Activated CD4-positive, CD25-positive, alpha-beta regulatory T cell treated with anti-CD3 and anti-CD28 coated beads, Interleukin-2, amount 50 U/mL, for 72 hours (primary cell): ENCODE data around the gene FRMPD1.
"Not testable (repeated sequence)": the region's sequence is repeated elsewhere in the genome, so short reads cannot be mapped to it uniquely, and the experiment has no call there.

Source experiments
- DNase-seq: peaks from one replicate; pipeline ENCODE4 v3.0.0; 2021

The FRMPD1 gene

GRCh38 chr9:37740128-37740527, 89.4 kb downstream of the FRMPD1 start:
- no peak for DNase-seq

DNA sequence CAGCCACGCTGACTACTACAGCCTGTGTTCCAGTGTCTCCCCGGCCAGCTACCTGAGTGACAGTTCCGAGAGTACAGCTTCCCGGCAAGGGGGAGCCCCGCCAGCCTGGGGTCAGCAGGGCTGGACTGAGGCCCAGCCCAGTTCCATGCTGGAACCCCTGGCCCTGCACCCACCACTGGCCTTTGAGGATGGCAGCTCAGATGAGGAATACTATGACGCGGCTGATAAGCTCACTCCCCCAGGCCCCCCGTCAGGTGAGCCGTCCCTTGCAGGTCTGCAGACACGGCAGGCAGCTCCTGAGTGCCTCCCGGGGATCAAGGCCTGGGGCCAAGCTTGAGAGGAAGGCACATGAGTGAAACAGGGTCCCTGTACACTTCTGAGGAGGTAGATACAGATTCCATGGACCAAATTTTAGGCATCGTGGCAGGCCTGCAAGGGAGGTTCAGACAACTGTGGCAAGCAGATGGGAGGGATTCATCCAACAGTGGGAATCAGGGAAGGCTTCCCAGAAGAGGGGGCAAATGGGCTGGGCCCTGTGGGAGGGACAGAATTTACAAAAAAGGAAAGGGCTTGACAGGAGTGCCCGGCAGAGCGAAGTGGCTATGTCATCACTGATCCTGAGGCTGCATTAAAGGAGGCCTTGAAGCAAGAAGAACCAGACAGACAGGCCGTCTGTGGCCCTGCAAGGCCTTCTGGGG, 90.0 kb downstream of the FRMPD1 start:
- DNase-seq: no peak

DNA sequence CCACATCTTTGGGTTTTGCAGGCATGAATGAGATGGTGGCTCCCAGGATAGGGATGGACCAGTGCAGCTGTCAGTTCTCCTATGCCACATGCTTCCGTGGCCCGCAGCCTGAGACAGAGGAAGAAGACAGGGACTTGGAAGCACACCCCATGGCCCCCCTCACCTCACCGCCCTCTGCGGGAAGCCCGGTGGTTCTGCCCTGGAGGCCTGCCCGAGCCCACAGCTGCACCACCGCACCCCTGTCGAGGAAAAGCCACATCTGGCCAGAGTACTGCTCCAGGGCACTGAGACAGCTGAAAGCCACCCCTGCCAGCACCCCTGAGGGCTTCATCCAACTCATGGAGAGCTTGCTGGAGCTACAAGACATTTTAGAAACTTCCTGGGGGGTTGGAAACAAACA, 95.2 kb downstream of the FRMPD1 start:
- DNase-seq: no peak

DNA sequence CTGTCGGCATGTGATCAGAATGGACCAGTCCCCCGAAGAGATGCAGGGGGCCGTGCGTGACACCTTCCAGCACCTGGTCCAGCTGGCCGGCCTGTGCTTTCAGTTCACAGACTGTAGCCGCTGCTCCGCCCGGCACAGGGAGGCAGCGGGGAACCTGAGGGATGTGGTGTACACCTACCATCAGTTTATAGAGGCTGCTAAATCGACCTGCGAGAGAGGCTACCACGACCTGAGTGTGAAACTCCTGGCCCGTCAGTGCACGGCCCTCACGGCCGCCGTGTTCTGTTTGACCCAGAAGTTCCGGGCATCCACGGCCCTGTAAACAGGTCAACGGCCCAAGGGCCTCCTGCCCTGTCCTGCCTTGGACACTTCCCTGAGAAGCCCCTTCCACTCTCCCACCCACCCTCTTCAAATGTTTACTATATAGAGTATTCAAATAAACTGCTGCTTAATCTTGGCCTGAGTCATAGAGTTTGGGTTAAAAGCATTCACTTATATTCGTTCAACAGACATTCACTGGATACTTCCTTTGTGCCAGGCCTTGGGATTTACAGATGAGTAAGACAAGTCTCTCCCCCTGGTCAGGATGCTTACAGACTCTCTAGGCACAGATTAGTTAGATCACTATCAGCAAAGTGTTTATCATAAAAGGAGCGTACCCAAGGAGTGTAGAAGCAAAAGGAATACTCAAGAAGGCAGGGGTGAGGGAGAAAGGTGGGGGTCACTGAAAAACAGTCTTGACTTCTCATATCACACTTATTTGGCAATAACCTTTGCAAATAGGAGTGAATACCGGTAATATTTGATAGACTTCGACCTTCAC, 95.9 kb downstream of the FRMPD1 start:
- no peak for DNase-seq

- no peak for DNase-seq
Observed at GRCh38 chr9:37747271-37747753, 96.6 kb downstream of the FRMPD1 start.

- no peak for DNase-seq
Observed at GRCh38 chr9:37749129-37749528, 98.4 kb downstream of the FRMPD1 start.

DNA sequence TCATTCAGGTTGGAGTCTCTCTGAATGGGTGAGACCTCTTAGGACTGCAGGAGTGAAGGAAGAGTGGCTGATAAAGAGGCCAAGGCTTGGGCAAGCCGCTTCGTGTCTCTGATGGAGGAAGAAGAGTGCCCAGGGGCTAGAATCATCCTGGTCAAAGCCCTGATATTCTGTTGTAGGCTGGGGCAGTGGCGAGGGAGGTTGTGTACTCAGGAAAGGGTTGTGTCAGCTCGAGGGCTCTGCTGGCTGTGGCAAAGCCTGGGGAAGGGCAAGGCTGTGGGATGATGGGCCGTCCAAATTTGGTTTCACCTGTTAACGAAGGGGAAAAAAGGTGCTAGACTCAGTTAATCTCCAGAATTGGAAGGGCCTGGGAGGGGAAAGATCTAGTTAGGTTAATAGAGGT, 100.4 kb downstream of the FRMPD1 start:
- DNase-seq: no peak

DNA sequence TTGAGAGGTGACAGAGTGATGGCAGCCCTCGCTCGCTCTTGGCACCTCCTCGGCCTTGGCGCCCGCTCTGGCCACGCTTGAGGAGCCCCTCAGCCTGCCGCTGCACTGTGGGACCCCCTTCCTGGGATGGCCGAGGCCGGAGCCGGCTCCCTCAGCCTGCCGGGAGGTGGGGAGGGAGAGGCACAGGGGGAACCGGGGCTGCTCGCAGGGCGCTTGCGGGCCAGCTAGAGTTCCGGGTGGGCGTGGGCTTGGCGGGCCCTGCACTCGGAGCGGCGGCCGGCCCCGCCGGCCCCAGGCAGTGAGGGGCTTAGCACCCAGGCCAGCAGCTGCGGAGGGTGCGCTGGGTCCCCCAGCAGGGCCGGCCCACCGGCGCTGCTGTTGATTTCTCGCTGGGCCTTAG, 101.0 kb downstream of the FRMPD1 start:
- not testable (repeated sequence) for DNase-seq

DNA sequence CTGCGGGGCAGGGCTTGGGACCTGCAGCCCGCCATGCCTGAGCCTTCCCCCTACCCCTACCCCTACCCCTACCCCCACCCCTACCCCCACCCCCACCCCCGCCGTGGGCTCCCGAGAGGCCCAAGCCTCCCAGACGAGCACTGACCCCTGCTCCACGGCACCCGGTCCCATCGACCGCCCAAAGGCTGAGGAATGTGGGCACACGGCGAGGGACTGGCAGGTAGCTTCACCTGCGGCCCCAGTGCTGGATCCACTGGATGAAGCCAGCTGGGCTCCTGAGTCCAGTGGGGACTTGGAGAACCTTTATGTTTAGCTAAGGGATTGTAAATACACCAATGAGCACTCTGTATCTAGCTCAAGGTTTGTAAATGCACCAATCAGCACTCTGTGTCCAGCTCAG, 101.4 kb downstream of the FRMPD1 start:
- DNase-seq: not testable (repeated sequence)

- peak; percentile 50 for DNase-seq
Observed at GRCh38 chr9:37752642-37753488, 102.1 kb downstream of the FRMPD1 start.

- peak; percentile 66 for DNase-seq
Observed at GRCh38 chr9:37753489-37754190, 102.9 kb downstream of the FRMPD1 start, which contains the start of gene TRMT10B. TSS of gene TRMT10B (plus strand) at chr9:37753805. CDS start at chr9:37761932, 8,127 bp downstream.

GRCh38 chr9:37758747-37759146, 108.0 kb downstream of the FRMPD1 start:
- DNase-seq: no peak

GRCh38 chr9:37760416-37761161, 109.8 kb downstream of the FRMPD1 start:
- DNase-seq: no peak

- DNase-seq: no peak
Observed at GRCh38 chr9:37761511-37761910, 110.8 kb downstream of the FRMPD1 start.

GRCh38 chr9:37765263-37765662, 114.5 kb downstream of the FRMPD1 start:
- not testable (repeated sequence) for DNase-seq

GRCh38 chr9:37769306-37769705, 118.6 kb downstream of the FRMPD1 start:
- DNase-seq: no peak

GRCh38 chr9:37769995-37770394, 119.2 kb downstream of the FRMPD1 start:
- DNase-seq: no peak

GRCh38 chr9:37775216-37775919, 124.6 kb downstream of the FRMPD1 start:
- no peak for DNase-seq

- DNase-seq: no peak
Observed at GRCh38 chr9:37776328-37776727, 125.6 kb downstream of the FRMPD1 start.

- DNase-seq: no peak
Observed at GRCh38 chr9:37778534-37778933, 127.8 kb downstream of the FRMPD1 start.

GRCh38 chr9:37784291-37784615, 133.5 kb downstream of the FRMPD1 start:
- DNase-seq: no peak
